VCaP (cell line): ENCODE measurements around the gene MYL2.
A peak's percentile ranks its signal among the peaks of the same experiment; 100 is the strongest.

Experiments
- H3K27ac ChIP-seq: fragments of 450-650 bp; 2 replicates; pipeline ENCODE4 v1.5.1; 2017
- TF ChIP-seq, protein P1 (sequence below): fragments of 450-650 bp; conservative IDR thresholded peaks from 2 replicates; pipeline ENCODE4 v1.5.1; 2017; ENCODE audit warnings: mild to moderate bottlenecking, moderate library complexity

Gene MYL2

GRCh38 chr12:110935588-110935987 is 15.2 kb upstream of the MYL2 start:
- TF ChIP-seq, protein P1, sequence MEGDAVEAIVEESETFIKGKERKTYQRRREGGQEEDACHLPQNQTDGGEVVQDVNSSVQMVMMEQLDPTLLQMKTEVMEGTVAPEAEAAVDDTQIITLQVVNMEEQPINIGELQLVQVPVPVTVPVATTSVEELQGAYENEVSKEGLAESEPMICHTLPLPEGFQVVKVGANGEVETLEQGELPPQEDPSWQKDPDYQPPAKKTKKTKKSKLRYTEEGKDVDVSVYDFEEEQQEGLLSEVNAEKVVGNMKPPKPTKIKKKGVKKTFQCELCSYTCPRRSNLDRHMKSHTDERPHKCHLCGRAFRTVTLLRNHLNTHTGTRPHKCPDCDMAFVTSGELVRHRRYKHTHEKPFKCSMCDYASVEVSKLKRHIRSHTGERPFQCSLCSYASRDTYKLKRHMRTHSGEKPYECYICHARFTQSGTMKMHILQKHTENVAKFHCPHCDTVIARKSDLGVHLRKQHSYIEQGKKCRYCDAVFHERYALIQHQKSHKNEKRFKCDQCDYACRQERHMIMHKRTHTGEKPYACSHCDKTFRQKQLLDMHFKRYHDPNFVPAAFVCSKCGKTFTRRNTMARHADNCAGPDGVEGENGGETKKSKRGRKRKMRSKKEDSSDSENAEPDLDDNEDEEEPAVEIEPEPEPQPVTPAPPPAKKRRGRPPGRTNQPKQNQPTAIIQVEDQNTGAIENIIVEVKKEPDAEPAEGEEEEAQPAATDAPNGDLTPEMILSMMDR, result no peak

GRCh38 chr12:110934093-110934852 is 13.9 kb upstream of the MYL2 start:
- H3K27ac ChIP-seq, result no peak overlapping the region

More at GRCh38 chr12:110935588-110935987, 15.2 kb upstream of the MYL2 start:
- H3K27ac ChIP-seq, result no peak overlapping the region

GRCh38 chr12:110933326-110933974 is 13.1 kb upstream of the MYL2 start:
- TF ChIP-seq, protein P1, result no peak
- no peak overlapping the region for H3K27ac ChIP-seq

More at GRCh38 chr12:110934093-110934852, 13.9 kb upstream of the MYL2 start:
- TF ChIP-seq, protein P1, result no peak

DNA sequence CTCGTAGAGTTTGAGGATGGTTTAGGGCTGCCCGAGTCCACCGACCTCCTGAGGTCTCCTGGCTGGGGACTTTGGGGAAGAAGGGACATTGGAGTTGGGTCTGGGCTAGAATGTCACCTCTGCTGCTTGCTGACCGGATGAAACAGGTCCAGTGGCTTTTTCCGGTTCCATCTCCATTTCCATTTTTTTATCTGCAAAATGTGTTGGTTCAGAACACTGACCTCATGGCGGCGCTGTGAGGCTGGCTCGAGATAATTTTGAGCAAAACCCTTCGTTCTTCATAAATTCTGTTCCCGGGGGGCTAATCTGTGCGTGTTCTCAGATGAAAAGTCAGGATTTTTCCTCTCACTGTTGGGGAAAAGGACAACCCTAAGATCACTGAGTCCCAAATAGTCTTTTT is 11.7 kb upstream of the MYL2 start:
- TF ChIP-seq, protein P1, result peak; percentile 62
- H3K27ac ChIP-seq, result no peak overlapping the region

- TF ChIP-seq, protein P1, result no peak
- no peak overlapping the region for H3K27ac ChIP-seq
These were observed 10.9 kb upstream of the MYL2 start for GRCh38 chr12:110931315-110931728.

DNA sequence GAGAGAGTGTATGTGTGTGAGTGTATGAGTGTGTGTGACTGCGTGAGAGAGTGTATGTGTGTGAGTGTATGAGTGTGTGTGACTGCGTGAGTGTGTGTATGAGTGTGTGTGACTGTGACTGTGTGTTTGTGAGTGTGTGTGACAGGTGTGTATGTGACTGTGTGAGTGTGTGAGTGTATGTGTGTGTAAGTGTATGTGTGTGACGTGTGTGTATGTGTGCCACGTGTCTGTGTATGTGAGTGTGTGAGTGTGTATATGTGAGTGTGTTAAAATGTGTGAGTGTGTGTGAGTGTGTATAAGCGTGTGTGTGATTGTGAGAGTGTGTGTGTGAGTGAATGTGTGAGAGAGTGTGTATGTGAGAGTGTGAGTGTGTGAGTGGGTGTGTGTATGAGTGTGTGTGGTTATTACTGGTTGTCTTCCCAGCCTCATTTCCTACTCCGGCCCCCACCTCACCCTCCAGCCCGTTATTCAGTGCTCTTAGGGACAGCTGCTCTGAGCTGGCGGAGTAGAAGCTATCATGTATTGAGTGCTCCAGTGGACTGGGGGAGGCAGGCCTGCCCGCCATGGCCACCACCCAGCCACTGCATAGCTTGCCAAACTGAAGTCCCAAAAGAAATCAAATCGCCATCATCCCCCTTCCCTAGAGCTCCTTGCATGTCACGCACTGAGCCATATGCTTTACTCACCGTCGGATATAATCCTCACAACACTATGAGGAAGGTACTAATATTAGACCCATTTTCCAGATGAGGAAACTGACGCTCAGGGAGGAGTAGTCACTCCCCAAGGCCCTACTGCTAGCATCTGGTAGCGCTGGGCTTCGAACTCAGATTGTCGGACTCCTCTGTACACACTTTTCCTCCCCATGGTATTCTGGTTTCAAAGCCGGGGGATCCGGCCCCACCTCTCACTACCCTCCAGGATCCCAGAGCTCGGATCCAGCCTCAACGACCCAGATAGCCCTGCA is 10.3 kb upstream of the MYL2 start:
- H3K27ac ChIP-seq, result no peak overlapping the region
- TF ChIP-seq, protein P1, result no peak

- H3K27ac ChIP-seq, result no peak overlapping the region
- TF ChIP-seq, protein P1, result no peak
These were observed 9.4 kb upstream of the MYL2 start for GRCh38 chr12:110929818-110930217.
